OCI-LY3 (cell line): ENCODE data around the gene MROH7.

Experiments used
- CTCF ChIP-seq: fragments of 200-600, 300-600 bp; sonication (generic); IDR thresholded peaks from 2 replicates; pipeline ENCODE4 v1.5.1; 2014; ENCODE audit warnings: antibody characterized with exemption, low read length, low read depth
- EZH2phosphoT487 ChIP-seq: fragments of 200-600 bp; shearing (Covaris generic); IDR thresholded peaks from 2 replicates; pipeline ENCODE4 v1.6.1; 2018; ENCODE audit warnings: antibody characterized with exemption, mixed run types, low read depth

- no peak for TF ChIP-seq CTCF
- TF ChIP-seq EZH2phosphoT487 = no peak
Measured at GRCh38 chr1:54710434-54710833, 68.8 kb downstream of the MROH7 start.
